Ectodermal cell (in vitro differentiated cells): ENCODE results near the gene RPL10.

Source experiments
- H3K27ac ChIP-seq: 2 replicates; pipeline ENCODE4 v1.7.0; 2013; ENCODE audit warnings: mild to moderate bottlenecking, low read depth, low read length; ENCODE audit not compliant: insufficient read depth, poor library complexity, severe bottlenecking
- H3K27me3 ChIP-seq: 2 replicates; pipeline ENCODE4 v1.7.0; 2013; ENCODE audit warnings: mild to moderate bottlenecking, low read length; ENCODE audit not compliant: insufficient read depth, control insufficient read depth, poor library complexity, severe bottlenecking
- H3K36me3 ChIP-seq: one replicate; pipeline ENCODE4 v1.7.0; 2013; ENCODE audit warnings: low read length; ENCODE audit not compliant: control insufficient read depth, insufficient read depth
- H3K4me1 ChIP-seq: one replicate; pipeline ENCODE4 v1.7.0; 2013; ENCODE audit warnings: low read length; ENCODE audit not compliant: control insufficient read depth, insufficient read depth
- H3K4me3 ChIP-seq: 2 replicates; pipeline ENCODE4 v1.7.0; 2013; ENCODE audit warnings: low read depth, low read length, control low read depth; ENCODE audit not compliant: insufficient read depth
- H3K9me3 ChIP-seq: 2 replicates; pipeline ENCODE4 v1.7.0; 2013; ENCODE audit warnings: mild to moderate bottlenecking, low read length, moderate library complexity; ENCODE audit not compliant: control insufficient read depth
- WGBS, 2 experiments: methylation state at CpG; one replicate each; pipeline ENCODE4 v1.1.7; 2013; ENCODE audit warnings: missing lambda C conversion rate in 2 of 2; 5-methylcytosine and 5-hydroxymethylcytosine counted together

RPL10 gene

GRCh38 chrX:154417157-154417556, 19.0 kb downstream of the RPL10 start:
- no peak overlapping the region for H3K4me3 ChIP-seq
- WGBS, 2 experiments: 90 to 91% methylated on average over 7 of the region's 7 CpGs
- H3K9me3 ChIP-seq: no peaks in the 10 kb centered on the region

DNA sequence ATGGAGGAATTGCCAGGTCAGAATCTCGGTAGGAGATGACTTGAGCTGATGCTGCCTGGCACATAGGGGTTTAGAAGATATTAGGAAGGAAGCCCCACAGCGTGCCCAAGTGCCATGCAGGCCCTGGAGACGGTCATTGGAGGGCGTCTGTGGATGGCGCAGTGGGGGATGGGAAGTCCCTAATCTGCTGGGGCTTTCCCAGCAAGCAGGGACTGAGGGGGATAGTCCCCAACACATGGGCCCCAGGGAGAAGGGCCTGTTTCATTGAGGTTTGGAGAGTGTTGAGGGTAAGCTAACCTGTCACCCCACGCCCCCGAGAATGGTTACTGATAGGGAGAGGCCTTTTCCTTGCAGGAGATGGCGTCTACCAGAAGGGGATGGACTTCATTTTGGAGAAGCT, 21.0 kb downstream of the RPL10 start:
- H3K4me1 ChIP-seq: no peaks in the 10 kb centered on the region
- no peaks in the 10 kb centered on the region for H3K27me3 ChIP-seq
- no peaks in the 10 kb centered on the region for H3K9me3 ChIP-seq
- H3K4me3 ChIP-seq: no peak overlapping the region
- no peak overlapping the region for H3K27ac ChIP-seq
- 93 to 95% methylated on average over 8 of the region's 8 CpGs for WGBS, 2 experiments
- no peaks in the 10 kb centered on the region for H3K36me3 ChIP-seq

More at GRCh38 chrX:154417157-154417556, 19.0 kb downstream of the RPL10 start:
- Histone ChIP-seq H3K27me3 (no peaks in the 10 kb centered on the region), H3K36me3 (no peaks in the 10 kb centered on the region), H3K4me1 (peaks cover 4% of the 10 kb centered on the region), H3K27ac (no peak overlapping the region)

- no peaks in the 10 kb centered on the region for H3K27me3 ChIP-seq
- H3K4me1 ChIP-seq: no peaks in the 10 kb centered on the region
- H3K9me3 ChIP-seq: no peaks in the 10 kb centered on the region
- WGBS, 2 experiments: 94 to 95% methylated on average over 19 of the region's 19 CpGs
- H3K27ac ChIP-seq: no peak overlapping the region
- no peak overlapping the region for H3K4me3 ChIP-seq
- no peaks in the 10 kb centered on the region for H3K36me3 ChIP-seq
Measured at GRCh38 chrX:154419688-154420401, 21.7 kb downstream of the RPL10 start.

DNA sequence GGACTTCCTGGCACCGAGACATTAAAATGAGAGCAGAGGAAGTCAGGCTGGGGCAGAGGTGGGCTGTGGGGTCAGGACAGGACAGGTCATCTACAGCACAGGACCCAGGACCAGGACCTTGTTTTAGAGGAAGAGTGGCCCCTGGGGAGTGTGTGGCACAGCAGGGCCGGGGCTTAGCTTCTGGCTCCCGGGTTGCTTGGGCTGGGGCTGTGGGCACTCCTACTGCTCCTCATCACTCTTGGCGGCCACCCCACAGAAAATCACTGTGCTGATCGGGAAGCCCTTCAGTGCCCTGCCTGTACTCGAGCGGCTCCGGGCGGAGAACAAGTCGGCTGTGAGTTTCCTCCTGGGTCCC, 22.2 kb downstream of the RPL10 start:
- no peaks in the 10 kb centered on the region for H3K4me1 ChIP-seq
- WGBS, 2 experiments: 96% methylated on average over 10 of the region's 10 CpGs
- H3K36me3 ChIP-seq: no peaks in the 10 kb centered on the region
- H3K9me3 ChIP-seq: no peaks in the 10 kb centered on the region
- no peak overlapping the region for H3K27ac ChIP-seq
- H3K4me3 ChIP-seq: no peak overlapping the region
- H3K27me3 ChIP-seq: no peaks in the 10 kb centered on the region

DNA sequence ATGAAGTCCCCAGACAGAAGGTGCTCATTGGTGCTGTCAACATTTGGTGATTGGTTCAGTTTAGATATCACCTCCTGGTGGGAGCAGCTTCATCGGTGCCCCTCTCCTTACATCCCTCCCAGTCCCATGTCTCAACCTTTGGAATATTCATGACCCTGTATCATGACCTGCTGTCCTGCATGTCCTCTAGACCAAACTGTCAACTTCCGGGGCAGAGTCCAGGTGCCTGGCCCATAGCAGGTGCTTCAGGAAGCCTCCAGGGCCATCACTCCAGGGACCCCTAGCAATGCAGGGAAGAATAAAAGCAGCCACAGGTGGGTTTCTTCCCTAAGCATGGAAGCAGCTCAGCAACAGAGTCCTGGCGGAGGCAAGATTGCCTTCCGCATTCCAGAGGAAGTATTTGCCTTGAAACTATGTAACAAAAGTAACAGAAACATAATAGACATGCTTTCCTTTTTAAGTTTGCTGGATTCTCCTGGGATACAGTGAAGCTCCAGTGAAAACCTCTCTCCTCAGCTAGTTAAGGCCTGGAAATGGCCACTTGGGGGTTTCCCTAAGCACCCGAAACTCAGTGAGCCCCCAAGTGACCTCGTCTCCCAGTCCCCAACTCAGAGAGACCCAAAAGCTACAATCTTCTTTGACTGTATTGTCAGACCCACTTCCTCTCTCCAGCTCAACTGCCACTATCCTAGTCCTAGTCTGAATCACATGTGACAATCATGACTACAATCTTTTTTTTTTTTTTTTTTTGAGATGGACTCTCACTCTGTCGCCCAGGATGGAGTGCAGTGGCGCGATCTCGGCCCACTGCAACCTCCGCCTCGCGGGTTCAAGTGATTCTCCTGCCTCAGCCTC, 29.0 kb downstream of the RPL10 start:
- H3K4me3 ChIP-seq: no peak overlapping the region
- WGBS, 2 experiments: 91 to 97% methylated on average over 12 to 13 of the region's 13 CpGs

DNA sequence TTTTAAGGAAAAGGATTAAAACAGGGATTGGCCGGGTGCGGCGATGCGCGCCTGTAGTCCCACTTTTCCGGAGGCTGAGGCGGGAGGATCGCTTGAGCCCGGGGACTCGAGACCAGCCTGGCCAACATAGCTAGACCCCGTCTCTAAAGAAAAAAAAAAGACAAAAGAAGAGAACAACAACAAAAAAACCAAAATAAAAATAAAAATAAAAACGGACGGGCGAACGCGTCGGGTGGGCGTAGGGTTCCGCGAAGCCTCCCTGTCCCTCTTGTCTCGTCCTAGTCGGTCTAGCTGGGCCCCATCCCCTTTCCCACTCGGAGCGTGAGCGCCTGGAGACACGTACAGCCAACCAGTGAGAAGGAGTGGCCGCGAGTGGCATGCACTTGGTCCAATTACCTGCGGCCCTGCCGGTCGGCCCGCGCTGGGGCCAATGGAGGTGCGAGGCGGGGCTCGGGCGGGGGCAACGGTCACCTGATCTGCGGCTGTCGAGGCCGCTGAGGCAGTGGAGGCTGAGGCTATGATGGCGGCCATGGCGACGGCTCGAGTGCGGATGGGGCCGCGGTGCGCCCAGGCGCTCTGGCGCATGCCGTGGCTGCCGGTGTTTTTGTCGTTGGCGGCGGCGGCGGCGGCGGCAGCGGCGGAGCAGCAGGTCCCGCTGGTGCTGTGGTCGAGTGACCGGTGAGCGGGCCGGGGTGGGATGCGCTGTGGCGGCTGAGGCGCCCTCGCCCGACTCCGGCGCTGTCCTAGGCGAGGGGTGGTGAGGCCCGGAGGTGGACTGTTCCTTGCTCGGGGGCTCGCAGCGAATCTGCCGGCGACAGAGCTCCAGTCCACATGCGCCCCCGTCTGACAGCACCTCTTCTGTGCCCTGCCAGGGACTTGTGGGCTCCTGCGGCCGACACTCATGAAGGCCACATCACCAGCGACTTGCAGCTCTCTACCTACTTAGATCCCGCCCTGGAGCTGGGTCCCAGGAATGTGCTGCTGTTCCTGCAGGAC, 30.3 kb downstream of the RPL10 start, which contains the start of gene ATP6AP1:
ATP6AP1 (plus strand) TSS at position 502 of the 996 bp plus-strand sequence; CDS start at position 518, 16 bp downstream.
- H3K27ac ChIP-seq: no peak within 1 kb of the TSS
- no peaks in the 10 kb centered on the region for H3K9me3 ChIP-seq
- H3K4me3 ChIP-seq: peak within 1 kb of the TSS; percentile 70
- H3K4me1 ChIP-seq: no peaks in the 10 kb centered on the region
- H3K36me3 ChIP-seq: no peaks in the 10 kb centered on the region
- 12% methylated on average over 86 to 87 of the region's 87 CpGs for WGBS, 2 experiments
- H3K27me3 ChIP-seq: no peaks in the 10 kb centered on the region

More for the DNA sequence above, 29.0 kb downstream of the RPL10 start:
- Histone ChIP-seq H3K9me3 (no peaks in the 10 kb centered on the region), H3K36me3 (no peaks in the 10 kb centered on the region), H3K27me3 (no peaks in the 10 kb centered on the region), H3K27ac (no peak overlapping the region), H3K4me1 (no peaks in the 10 kb centered on the region)

DNA sequence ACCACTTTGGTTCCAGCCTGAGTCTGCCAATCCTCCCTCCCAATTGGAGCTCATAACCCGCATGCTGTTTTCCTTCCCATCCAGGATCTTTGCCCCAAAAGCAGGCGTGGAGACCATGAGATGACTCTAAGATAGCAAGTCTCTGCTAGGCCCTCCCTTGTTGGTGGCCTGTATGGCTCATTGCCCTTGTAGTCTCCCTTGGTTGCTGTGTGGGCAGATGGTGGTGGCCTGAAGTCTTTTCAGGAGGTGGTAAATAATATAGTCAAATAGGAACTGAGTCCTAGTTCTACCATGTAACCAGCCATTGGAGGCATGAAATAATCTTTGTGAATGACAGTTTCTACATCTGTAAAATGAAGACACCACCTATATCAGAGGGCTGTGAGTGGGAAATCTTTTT, 31.5 kb downstream of the RPL10 start:
- Histone ChIP-seq H3K36me3 (no peaks in the 10 kb centered on the region), H3K27ac (no peak overlapping the region), H3K4me3 (no peak overlapping the region), H3K27me3 (no peaks in the 10 kb centered on the region), H3K4me1 (no peaks in the 10 kb centered on the region), H3K9me3 (no peaks in the 10 kb centered on the region)
- WGBS, 2 experiments: 90 to 92% methylated on average over 2 of the region's 2 CpGs

DNA sequence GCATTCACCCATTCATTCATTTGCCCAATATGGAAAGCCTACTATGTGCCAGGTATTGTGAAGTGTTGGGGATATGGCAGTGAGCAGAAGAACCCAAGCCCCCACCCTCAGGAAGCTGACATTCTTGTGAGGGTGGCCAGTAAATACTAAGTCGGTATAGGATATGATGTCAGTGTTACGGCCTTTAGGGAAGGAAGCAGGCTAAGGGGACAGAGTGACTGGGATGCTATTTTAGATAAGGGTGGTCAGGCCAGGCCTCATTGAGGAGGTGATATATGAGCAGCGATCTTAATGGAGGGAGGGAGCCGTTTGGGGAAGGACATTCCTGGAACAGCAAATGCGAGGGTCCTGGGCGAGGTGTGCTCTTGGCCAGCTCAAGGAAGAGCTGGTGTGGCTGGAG, 32.3 kb downstream of the RPL10 start:
- no peak overlapping the region for H3K27ac ChIP-seq
- no peaks in the 10 kb centered on the region for H3K36me3 ChIP-seq
- no peaks in the 10 kb centered on the region for H3K9me3 ChIP-seq
- no peak overlapping the region for H3K4me3 ChIP-seq
- H3K4me1 ChIP-seq: no peaks in the 10 kb centered on the region
- 87 to 90% methylated on average over 6 of the region's 6 CpGs for WGBS, 2 experiments
- no peaks in the 10 kb centered on the region for H3K27me3 ChIP-seq

GRCh38 chrX:154430916-154431315, 32.7 kb downstream of the RPL10 start:
- Histone ChIP-seq H3K4me1 (no peaks in the 10 kb centered on the region), H3K36me3 (no peaks in the 10 kb centered on the region), H3K9me3 (no peaks in the 10 kb centered on the region), H3K4me3 (no peak overlapping the region), H3K27me3 (no peaks in the 10 kb centered on the region), H3K27ac (no peak overlapping the region)
- WGBS, 2 experiments: 85 to 87% methylated on average over 7 of the region's 7 CpGs
